Stimulated activated CD4-positive, alpha-beta T cell treated with anti-CD3 and anti-CD28 coated beads, Interleukin-4, amount 100 ng/mL, for 4 hours (primary cell): ENCODE results near the gene ESAM.

ENCODE experiments used
- DNase-seq, 2 experiments: peaks; one replicate each; pipeline ENCODE4 v3.0.0-alpha.2; 2020

The ESAM gene, protein sequence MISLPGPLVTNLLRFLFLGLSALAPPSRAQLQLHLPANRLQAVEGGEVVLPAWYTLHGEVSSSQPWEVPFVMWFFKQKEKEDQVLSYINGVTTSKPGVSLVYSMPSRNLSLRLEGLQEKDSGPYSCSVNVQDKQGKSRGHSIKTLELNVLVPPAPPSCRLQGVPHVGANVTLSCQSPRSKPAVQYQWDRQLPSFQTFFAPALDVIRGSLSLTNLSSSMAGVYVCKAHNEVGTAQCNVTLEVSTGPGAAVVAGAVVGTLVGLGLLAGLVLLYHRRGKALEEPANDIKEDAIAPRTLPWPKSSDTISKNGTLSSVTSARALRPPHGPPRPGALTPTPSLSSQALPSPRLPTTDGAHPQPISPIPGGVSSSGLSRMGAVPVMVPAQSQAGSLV

DNA sequence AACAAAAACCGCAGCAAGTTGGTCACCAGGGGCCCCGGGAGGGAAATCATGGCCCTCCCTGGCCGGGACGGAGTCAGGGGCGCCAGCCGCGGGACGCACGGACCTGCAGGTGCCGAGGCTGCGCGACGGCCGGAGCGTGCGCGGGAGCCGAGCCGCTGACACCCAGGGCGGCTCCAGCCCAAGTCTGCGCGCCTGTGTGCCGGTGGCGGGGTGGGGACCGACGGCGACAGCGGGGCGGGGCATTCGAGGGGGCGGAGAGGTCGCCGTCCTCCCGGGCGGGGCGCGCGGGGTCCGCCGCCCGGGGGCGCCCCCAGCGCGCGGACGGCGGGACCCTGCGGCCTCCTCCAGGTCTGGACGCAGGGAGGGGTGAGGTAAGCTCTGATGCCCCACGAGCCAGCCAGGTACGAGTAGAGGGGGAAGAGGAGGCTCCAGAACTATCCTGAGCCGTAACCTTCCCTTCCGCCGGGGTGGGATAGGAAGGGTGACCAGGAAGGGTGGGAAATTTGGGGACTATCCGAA is at the start of gene ESAM:
TSS of gene ESAM (minus strand) at position 186 of the 519 bp plus-strand sequence. CDS start at position 50, 136 bp downstream.
- DNase-seq = peak; percentile 56 to 68

DNA sequence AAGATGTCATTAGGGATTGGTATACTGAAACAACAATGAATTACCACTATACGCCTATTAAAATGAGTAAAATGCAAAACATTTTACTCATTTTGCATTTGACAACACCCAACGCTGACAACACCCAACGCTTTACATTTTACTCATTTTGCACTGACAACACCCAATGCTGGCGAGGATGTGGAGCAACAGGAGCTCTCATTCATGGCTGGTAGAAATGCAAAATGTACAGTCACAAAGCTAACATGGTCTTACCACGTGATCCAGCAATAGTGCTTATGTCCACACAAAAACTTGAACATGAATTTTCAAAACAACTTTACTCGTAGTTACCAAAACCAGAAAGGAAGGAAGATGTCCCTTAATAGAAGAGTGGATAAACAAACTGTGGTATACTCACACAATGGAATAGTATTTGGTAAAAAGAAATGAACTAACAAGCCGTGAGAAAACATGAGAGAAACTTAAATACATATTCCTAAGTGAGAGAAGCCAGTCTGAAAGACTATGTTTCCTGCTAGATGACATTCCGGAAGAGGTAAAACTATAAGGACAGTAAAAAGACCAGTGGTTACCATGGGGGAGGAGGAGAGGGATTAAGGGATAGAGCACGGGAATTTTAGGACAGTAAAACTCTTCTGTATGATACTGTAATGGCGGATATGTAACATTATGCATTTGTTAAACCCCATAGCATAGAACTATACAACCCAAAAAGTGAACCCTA is 49.5 kb upstream of the ESAM start:
- no peak for DNase-seq

DNA sequence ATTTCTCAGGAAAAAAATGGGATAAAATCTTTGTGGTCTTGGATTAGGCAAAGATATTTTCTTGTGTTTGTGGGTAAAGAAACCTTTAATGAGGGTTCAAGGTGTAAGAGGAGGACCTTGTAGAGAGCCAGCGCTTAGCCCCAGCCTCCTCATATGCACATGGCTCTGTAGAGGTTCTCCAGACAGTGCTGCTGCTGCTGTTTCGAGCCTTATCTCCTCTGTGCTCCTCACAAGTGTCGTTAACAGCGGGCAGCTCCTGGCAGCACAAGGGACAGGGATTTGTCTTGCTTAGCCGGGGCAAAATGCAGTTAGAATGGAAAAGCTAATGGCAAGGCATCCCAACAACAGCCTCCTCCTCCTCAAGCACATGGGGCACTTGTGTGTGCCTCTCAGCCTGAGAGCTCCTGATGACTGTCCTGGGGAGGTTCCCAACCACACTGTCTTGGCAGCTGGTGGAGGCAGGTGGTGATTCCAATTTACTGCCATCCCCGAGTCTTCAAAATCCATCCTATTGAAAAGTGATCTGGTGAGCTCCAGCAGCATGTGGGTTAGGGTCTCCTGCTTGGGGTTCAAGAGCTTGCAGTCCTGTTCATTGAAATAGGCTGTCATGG is 45.7 kb upstream of the ESAM start:
- no peak for DNase-seq

DNA sequence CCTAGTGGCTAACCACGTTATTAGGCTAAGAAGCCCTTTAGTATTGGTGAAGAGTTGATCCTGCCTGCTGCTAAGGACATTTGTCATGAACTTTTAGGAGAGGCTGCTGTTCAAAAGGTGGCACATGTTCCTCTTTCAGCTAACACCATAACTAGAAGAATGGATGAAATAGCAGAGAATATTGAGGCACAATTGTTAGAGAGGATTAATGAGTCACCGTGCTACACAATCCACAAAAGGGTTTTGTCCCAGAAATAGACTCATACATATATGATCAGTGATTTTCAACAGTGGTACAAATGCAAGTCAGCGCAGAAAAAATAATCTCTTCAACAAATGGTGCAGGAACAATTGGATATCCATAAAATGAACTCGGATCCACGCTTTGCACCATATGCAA is 45.1 kb upstream of the ESAM start:
- no peak for DNase-seq

DNA sequence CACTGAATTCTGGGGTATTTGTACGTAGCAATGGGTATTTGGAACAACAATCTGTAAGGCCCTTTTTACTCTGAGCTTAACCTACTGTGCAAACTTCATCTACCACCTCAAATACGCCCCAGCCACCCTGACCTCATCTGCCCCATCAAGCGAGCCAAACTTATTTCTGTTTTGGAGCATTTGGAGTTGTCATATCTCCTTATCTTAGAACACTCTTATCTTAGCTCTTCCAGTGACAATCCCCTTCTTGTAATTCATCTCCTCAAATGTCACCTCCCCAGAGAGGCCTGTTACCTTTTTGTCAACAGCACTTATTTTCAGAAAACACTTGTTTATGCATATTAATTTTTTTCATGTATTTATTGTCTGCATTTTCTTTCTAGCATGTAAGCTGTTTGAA is 42.8 kb upstream of the ESAM start:
- no peak for DNase-seq

DNA sequence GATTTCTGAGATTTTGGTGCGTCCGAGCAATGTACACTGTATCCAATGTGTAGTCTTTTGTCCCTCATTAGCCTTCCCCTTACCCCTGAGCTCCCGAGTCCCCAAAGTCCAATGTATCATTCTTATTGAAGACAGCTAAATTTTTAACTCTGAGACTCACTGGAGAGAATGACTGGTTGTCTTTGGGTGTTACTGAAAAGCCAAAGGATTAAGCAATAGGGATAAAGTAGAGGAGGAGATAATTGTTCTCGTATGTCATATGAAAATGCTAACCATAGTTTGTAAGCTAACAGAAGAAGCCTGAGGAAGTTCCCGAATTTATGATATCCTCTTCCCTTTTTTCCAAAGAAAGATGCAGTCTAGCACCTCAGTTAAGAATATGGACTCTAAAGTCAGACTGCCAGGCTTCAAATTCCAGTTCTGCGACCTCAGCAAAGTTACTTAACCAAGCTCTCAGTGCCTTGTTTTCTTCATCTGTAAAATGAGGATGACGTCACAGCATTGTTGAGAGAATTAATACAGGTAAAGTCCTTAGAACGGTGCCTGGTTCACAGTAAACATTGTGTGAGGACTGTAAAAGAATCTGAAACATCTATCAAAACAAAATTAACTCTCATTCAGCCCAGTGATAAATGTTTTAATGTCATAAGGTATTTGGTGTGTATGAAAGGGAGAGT is 39.7 kb upstream of the ESAM start:
- no peak for DNase-seq

DNA sequence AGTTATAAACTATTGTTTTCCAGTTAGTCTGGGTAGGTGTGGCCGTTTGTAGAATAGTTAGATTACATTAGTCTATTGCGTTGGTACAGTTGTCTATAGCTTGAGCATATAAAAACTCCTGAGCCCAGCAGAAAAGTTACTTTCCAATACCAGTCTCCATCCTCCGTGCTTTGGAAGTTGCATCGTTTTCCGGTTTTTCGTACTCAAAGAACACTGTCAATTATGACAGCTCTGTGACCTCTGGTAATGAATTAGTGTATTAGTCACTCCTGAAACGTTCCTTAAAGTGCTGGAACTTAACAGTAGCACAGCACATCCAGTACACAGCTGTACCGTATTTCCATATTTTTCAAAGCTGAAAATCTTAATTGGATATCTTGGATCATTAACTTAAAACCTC is 38.9 kb upstream of the ESAM start:
- no peak for DNase-seq

DNA sequence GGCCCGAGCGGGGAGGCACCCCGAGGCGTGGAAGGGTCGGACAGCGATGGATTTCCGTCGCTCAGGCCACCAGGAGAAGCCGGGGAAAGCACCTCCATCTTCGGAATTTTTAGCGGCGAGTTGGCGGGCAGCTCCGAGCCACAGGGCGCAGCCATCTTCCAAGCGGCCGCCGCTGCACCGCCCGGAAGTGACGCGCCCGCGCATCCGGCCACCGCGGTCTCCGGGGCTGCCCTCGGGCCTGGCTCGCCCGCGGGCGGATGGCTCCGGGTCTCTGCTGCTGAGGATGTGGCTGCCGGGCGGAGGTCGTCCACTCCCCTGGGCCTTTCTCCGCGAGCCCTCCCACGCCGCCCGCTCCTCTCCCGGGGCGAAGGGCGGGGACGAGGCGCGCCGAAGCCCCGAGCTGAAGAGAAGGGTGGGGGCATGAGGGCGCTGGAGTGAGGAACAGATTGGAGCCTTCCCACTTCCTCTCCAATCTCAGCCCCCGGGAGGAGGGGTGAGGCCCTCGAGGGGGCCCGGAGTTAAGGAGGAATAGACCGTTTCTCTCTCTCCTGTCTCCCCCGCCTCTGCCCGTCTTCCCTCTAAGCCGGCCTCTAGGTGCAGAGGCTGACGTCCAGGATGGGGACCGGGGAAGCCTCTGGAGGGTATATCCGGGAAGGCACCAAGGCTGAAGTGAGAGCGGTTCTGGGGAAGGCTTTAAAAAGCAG is 38.3 kb upstream of the ESAM start, which contains the start of gene MSANTD2:
TSS of gene MSANTD2 (minus strand) at position 181 of the 704 bp plus-strand sequence. CDS start at position 155, 26 bp downstream.
- peak; percentile 69 to 77 for DNase-seq

DNA sequence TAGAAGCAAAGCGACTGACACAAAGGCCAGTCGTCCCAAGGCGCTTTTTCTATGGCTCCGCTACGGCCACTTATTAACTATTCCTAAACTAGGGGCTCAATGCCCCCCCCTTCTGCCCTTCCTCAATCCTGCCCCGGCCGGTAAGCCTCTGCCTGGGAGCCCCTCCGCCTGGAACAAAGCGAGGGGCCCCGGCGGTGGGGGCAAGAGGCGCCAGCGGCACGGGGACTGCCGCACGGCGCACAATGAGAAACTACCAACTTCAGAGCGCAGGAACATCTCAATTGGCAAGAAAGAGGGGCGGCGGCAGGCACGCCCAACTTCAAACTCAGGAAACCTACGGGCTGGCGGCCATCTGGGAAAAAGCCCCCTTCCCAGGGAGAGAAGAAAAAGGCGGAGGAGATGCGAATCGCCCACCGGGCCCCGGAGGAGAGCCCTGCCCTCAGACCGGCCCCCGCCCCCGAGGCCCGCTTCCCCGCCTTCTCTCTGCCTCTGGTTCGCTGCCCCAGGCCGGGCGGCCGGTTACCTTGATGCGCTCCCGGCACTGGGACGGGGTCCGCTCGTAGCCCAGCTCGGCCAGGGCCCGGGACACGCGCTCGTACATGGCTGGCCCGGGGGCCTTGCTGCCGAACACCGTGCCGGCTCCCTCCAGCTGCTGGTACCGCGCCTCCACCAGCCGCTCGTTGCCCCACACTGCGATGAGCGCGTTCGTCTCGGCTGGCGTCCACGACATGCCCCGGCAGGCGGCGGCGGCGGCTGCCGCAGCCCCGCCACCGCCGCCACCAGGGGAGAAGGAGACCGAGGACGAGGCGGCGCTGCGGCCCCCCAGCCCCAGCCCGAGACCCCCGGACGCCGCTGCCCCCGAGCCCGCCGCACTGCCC is 37.5 kb upstream of the ESAM start:
- DNase-seq = peak; percentile 15 to 34

DNA sequence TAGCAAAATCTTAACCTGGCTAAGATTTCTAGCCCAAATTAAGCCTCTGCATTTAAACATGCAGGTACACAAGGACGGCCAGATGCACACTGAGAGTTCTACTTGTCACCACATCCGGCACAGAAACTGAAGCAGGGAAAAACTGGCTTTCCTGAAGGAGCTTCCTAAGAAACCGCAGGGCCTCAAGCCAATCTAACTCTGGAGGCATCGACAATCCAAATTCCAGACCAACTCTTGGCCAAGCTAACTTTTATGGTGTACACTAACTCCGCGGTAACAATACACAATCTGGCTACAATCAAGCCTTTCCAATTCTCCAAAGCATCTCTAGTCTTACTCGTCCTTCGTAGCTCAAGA is 36.9 kb upstream of the ESAM start:
- DNase-seq = no peak

DNA sequence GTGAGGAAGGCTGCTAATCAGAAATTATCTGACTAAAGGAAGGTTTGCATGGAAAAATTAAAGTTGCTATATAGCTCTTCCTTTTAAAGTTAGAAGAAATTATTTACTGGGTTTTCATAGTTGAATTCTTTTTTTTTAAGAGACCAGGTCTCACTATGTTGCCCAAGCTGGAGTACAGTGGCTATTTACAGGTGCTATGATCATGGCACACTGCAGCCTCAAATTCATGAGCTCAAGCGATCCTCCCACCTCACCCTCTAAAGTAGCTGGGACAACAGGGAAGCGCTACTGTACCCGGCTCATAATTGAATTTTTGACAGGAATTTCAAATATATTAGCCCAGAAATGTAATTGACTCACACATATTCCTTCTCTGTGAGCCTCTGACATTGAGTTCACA is 34.2 kb upstream of the ESAM start:
- DNase-seq = no peak

DNA sequence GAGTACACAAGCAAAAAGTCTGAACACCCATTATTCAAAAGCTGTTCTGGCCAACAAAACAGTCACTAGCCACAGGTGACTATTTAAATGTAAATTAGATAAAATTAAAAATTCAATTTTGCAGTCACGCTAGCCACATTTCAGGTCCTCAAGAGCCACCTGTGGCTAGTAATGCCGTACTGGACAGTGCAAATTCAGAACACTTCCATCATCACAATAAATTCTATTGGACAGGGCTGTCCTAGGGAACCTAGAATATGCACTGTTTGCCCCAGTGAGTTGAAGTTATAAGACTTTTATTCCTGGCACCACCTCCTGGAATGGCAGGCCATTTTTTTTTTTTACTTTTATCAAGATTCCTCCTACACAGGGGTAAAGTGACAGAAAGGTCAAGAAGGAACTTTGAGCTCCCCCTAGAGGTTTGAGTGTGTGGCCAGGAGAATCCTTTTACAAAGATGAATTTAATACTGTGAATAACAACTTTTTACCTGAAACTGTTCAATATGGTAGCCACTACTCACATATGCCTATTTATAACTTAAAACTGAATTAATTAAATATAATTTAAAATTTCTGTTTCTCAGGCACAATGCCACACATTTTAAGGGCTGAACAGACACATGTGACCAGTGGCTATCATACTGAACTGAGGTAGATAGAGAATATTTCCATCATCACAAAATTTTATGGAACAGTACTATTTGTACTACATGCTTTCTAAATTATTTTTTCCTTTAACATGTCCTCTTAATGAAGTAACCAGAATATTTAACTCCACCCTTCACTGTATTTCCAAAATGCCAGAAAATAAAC is 31.6 kb upstream of the ESAM start:
- DNase-seq = no peak

DNA sequence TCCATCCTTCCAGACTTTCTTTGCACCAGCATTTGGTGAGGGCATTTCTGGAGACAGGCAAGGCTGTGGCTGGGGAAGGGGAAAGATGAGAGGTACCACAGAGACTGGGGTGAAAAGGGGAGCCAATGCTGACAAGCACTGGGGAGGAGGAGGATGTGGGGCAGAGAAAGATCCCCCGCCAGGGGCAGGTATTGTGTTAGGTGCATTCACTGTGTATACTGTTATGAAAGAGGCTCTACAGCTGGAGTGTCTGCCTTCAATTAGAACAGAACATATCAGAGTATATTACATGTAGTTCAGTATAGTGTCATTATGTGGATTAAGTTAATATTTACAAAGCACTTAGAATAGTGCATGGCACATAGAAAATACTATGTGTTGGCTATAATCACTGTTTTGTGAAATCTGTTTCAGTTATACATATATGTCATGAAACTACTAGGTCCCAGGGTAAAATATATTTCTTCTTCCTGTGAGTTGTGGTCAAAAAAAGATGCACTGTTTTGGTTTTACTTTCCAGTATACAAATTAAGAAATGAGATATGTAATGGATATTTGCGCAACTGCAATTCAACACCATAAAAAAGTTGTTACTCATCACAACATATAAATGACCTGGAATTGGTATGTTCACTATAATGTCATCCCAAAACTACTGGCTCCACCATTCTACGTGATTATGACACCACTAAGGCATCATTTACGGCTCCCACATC is 29.7 kb upstream of the ESAM start:
- DNase-seq = no peak

DNA sequence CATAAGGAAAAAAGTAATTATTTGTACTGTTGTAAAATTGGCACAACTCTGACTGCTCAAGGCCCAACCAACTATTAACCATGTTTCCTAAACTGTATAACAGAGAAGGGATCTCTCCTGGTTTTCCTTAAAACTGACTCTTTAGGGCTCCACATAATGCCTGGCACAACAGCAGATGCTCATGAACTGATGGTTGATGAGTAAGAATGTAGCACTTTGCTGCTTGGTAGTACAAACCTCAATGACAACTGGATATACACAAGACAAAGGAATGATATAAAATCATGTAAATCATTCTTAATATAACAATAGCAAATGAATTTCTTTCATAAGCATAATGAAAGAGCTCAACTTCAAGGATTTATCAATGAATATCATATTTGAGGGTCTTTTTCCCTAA is 26.4 kb upstream of the ESAM start:
- DNase-seq = no peak

DNA sequence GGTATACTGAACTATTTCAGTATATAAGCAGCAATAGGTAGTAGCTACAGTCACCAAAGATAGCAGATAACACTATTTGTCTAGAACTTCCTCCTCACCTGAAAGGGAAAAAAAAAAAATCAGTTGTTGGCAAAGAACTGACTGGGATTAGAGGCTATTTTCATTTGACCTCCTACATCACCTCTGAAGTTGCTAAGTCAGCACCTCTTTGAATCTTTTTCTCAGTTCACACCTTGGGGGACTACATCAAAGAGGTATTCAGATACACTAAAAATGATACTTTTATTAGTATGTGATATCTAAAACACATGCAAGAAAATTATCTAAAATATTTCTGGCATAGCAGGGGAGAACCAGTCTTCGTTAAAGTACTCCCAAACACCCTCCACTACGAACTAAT is 22.0 kb upstream of the ESAM start:
- DNase-seq = no peak

DNA sequence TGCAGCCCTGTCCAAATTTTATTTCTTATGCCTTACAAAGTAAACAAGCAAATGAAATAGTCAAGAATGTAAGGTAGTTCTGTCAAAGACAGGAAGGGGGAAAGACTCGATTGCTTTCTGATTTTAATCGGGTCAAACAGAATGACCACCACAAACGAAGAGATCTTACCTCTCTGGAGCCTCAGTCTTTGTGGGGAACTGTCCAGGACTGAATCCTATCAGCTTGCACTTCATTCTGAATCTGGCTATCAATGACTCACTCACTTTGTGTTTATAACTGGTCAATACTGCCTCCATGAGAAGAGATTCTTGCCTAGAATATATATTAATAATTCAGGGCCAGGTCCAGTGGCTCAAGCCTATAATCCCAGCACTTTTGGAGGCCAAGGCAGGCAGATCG is 20.9 kb upstream of the ESAM start:
- no peak for DNase-seq

DNA sequence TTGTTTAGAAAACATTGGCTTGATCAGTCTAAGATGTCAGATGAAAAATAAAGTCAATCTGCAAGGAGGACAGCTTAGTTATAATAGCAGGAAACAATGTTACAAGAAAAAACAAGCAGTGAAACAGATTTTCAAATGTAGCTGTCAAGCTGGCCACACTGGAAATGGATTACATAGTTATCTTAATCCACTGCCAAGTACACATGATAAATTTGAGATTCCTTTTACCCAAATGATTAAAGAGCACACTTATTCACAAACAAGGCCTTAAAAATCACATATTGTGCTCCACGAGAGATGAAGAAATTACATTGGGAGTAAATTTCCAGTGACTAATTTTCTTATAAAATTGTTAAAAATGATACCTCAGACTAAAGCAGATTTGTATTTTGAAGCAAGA is 17.5 kb upstream of the ESAM start:
- DNase-seq = no peak

DNA sequence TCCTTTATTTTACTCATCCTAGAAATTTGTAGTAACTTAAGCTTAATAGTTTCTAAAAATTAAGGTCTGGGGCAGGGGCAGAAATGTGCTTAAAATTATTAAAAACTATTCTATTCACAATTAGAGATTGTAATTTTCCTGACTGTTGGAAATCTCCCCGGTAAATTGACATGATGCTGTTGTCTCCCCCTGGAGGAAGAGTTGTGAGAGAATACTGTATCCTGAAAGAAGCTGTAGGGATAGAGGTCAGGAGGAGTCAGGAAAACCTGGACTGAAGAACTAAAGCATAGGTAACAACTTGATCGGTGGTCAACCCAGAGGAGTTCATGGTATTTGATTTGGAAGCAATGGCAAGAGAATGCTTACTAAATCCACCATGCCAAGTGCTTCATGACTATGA is 16.2 kb upstream of the ESAM start:
- no peak for DNase-seq

DNA sequence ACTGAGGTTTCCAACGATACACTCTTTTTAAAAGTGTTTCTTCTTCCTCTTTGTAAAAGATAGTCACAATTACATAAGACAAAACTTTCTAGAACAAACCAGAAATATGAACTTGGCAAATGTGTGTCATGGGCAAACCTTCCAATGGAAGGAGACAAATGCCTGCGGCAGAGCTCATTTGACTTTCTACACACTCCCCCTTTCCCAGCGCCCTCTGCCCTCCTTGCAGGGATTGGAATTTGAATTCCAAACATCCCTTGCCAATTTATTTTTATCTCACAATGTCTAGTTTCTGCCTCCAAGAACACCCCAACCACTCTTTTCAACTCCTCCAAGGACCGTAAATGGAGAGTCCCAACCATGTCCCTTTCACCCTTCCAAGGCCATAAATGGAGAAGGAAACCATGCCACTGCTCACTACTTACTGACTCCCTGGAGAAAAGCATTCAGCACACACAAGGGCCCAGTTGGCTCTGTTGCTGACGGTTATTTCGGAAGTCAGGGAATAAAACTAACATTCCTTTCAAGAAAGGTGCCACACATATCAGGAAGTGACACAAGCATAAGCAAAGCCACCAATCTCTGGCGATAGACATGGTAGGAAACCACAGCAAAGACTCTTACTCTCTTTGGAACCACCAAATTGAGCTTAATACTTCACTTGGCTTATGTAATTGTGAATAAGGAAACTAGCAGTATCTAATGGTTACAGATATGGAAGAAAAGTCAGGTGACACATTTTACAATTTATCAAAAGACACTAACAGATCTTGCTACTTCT is 15.0 kb upstream of the ESAM start:
- no peak for DNase-seq
